GM23248 (cell line): ENCODE results near the gene ZNF599.

Source experiments
- EZH2 ChIP-seq: fragments of 200-600 bp; sonication (generic); IDR thresholded peaks from 2 replicates; pipeline ENCODE4 v1.6.1; 2018; ENCODE audit warnings: antibody characterized with exemption, mild to moderate bottlenecking; ENCODE audit not compliant: insufficient read depth, poor library complexity, severe bottlenecking
- EZH2phosphoT487 ChIP-seq: fragments of 200-600 bp; sonication (generic); IDR thresholded peaks from 2 replicates; pipeline ENCODE4 v1.6.1; 2018; ENCODE audit warnings: antibody characterized with exemption, moderate library complexity, mild to moderate bottlenecking, low read depth; ENCODE audit not compliant: insufficient read depth

- TF ChIP-seq EZH2 (no peak), EZH2phosphoT487 (no peak)
These were observed 20.6 kb upstream of the ZNF599 start for GRCh38 chr19:34793565-34793964.
